H1 (cell line): ENCODE measurements around the gene ZDHHC8. TPM values are rescaled to one million over a fixed set of nuclear protein-coding genes. Genes with fewer than 3 reads are reported as not detected.

Experiments
- CREB1 ChIP-seq: IDR thresholded peaks from 2 replicates; pipeline ENCODE4 v1.6.1; 2012; ENCODE audit warnings: inconsistent platforms
- FOSL1 ChIP-seq: IDR thresholded peaks from 2 replicates; pipeline ENCODE4 v1.6.1; 2011; ENCODE audit warnings: mild to moderate bottlenecking, low read depth, low read length, moderate library complexity; ENCODE audit not compliant: insufficient read depth
- NRF1 ChIP-seq: IDR thresholded peaks from 2 replicates; pipeline ENCODE4 v1.6.1; 2011; ENCODE audit warnings: mild to moderate bottlenecking, low read depth, low read length, improper control_type of control experiment
- polyA plus RNA-seq, 7 experiments: library from polyadenylated mRNA; depleted of rRNA in 3 of 7; stranded (reverse) in 5 of 7; unstranded in 2 of 7; fragments of >200 nt in 5 of 7; fragments of 200-250 nt in 2 of 7; gene quantifications; 1 replicate in 5 of 7; 2 replicates in 1 of 7; 4 replicates in 1 of 7; pipeline versions ENCODE4 v1.2.1 to v1.2.3, GENCODE V29; 2011 to 2013; ENCODE audit warnings: missing spikeins in 2 of 7, mixed read lengths in 2 of 7
- total RNA-seq: library from RNA; stranded (reverse); fragmentation: NEBNext Ultra II Directional; extraction: Animal tissue kit (Norgen Biotek cat#: 25700); gene quantifications from 2 replicates; pipeline ENCODE4 v1.2.1, GENCODE V29; 2021
- TF ChIP-seq, protein P1 (sequence below): IDR thresholded peaks from 2 replicates; pipeline ENCODE4 v1.6.1; 2012; ENCODE audit warnings: inconsistent platforms

Gene ZDHHC8
- total and polyA plus RNA-seq, 2 of the 8 experiments (the other 6 are each of a cell fraction or from before 2014, with no cell fraction given) = 18.6 to 65.6 TPM

DNA sequence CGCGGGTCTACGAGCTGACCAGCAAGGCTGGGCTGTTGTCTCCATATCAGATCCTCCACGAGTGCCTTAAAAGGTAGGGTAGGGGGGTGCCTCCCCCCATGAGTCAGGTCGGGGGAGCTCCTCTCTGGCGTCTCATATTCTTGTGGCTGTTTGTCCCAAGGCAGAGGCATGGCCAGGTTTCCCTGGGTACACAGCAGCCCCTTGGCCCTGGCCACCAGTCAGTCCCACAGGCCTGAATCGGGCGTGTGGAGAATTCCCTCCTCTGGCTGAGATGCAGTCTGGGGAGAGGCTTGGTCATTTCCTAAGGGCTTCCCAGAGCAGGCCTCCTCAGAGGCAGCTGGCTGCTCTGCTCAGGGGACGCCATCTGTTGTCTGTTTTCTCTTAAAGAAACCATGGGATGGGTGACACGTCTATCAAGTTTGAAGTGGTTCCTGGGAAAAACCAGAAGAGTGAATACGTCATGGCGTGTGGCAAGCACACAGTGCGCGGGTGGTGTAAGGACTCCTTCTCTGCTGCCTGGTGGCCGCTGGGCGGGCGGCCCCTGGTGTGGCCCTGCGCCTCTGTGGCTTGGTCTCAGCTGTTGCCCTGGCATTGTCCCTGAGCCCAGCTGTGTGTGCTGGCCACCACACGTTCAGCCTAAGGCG lies 25.3 kb upstream of the ZDHHC8 start (continued):
- TF ChIP-seq FOSL1 = no peak
- TF ChIP-seq, protein P1, sequence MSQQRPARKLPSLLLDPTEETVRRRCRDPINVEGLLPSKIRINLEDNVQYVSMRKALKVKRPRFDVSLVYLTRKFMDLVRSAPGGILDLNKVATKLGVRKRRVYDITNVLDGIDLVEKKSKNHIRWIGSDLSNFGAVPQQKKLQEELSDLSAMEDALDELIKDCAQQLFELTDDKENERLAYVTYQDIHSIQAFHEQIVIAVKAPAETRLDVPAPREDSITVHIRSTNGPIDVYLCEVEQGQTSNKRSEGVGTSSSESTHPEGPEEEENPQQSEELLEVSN = no peak
- no peak for TF ChIP-seq CREB1
- TF ChIP-seq NRF1 = no peak
